ENCODE results near the gene RGP1. TPM values are rescaled to one million over a fixed set of nuclear protein-coding genes. Genes with fewer than 3 reads are reported as not detected.

RGP1 gene
- polyA plus RNA-seq, 1 experiment = 19.7 TPM

DNA sequence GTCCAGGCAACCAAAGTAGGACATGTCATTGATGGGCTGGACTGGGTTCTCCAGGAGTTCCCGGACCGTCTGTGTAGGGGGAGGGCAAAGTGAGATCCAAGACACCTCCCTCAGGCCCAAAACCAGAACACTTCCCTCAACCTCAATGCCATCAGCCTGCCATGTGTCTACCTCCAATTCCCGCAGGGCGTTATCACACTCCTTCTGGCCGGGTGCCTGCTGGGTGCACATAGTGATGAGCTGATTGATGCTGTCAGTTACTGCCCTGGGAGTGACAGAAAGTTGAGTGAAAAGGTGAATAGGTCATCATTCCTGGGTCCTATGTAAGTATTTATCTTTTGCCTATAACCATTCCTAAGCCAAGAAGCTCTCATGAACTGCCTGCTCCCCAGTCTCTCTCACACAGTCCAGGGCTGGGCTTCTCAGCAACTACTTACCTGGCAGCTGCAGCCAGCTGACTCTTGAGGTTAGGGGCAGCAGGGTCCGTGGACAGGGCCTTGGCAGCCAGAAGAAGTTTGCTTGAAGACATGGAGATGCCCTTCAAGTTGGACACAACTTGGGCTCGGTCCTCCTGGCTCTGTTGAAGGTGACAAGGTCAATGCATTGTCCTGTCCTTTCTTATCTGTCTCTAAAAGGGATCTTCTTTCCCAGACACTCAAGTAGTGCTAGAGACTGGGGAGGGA, 38.1 kb upstream of the RGP1 start:
- H3K4me3 ChIP-seq (ENCODE audit: low read depth, low read length) = no peak overlapping the region
- POLR2A ChIA-PET = no interaction called here
- no peak for DNase-seq (ENCODE audit: low read depth)
- peaks cover 63% of the 10 kb centered on the region for H3K36me3 ChIP-seq (ENCODE audit: control insufficient read depth, insufficient read depth, low read length)
- H3K27me3 ChIP-seq (ENCODE audit: control insufficient read depth, insufficient read depth, low read length) = no peaks in the 10 kb centered on the region
- CTCF ChIA-PET = interaction anchor here (1.0 to 16.4 kb wide), 4 partner anchors 10 to 51 kb away, joined by 3 to 177 read pairs (median 4); no protein-coding TSS in a partner anchor
- TF ChIP-seq, protein P1, sequence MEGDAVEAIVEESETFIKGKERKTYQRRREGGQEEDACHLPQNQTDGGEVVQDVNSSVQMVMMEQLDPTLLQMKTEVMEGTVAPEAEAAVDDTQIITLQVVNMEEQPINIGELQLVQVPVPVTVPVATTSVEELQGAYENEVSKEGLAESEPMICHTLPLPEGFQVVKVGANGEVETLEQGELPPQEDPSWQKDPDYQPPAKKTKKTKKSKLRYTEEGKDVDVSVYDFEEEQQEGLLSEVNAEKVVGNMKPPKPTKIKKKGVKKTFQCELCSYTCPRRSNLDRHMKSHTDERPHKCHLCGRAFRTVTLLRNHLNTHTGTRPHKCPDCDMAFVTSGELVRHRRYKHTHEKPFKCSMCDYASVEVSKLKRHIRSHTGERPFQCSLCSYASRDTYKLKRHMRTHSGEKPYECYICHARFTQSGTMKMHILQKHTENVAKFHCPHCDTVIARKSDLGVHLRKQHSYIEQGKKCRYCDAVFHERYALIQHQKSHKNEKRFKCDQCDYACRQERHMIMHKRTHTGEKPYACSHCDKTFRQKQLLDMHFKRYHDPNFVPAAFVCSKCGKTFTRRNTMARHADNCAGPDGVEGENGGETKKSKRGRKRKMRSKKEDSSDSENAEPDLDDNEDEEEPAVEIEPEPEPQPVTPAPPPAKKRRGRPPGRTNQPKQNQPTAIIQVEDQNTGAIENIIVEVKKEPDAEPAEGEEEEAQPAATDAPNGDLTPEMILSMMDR (IDR thresholded peaks at IDR 0.05; ENCODE audit: insufficient read depth, low read depth, low read length) = no peak

DNA sequence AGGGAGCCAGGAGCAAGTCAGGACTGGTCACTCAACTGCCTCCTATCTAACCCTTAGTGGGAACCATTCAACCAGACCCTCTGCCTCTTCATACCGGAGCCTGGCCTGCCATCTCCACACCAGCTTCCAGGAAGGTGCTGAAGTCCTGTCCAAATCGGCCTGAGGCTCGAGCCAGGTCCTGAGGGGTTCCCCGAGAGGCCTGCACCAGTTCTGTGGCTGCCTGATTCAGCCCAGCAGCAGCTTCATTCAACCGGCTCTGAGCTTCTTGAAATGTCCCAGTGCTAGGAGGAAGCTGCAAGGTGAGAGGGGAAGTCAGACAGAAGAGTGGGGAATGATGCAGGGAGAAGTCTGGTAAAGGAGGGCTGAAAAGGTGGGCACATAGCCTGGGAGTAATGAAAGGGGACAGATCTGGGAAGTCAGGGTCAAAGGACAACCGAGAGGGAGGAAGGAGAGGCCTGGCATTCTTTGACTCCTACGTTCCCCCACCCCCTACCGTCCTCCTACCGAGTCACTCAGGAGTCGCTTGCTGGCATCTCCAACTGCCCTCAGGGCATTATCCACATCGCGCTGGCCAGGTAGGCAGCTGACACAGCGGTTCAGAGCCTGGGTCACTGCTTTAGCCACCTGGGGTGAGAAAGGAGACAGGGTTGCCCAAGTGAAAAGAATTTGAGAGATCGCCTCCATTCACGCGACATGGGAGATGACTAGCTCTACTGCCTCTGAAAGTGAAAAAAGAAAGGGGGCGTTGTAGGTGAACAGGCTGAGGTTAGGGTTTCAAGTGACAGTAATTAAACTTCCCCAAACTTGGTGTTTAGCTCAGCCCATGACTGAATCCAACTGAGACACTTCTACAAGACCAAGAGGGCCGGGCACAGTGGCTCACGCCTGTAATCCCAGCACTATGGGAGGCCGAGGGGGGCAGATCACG, 37.3 kb upstream of the RGP1 start:
- DNase-seq (ENCODE audit: low read depth) = no peak
- Histone ChIP-seq H3K27me3 (ENCODE audit: control insufficient read depth, insufficient read depth, low read length) (no peaks in the 10 kb centered on the region), H3K4me3 (ENCODE audit: low read depth, low read length) (no peak overlapping the region), H3K36me3 (ENCODE audit: control insufficient read depth, insufficient read depth, low read length) (peaks cover 60% of the 10 kb centered on the region)
- ChIA-PET POLR2A (no interaction called here), CTCF (interaction anchor here (0.6 to 16.4 kb wide), 6 partner anchors 13 to 51 kb away, joined by 3 to 177 read pairs (median 4); no protein-coding TSS in a partner anchor)
- TF ChIP-seq, protein P1 (IDR thresholded peaks at IDR 0.05; ENCODE audit: insufficient read depth, low read depth, low read length) = no peak

DNA sequence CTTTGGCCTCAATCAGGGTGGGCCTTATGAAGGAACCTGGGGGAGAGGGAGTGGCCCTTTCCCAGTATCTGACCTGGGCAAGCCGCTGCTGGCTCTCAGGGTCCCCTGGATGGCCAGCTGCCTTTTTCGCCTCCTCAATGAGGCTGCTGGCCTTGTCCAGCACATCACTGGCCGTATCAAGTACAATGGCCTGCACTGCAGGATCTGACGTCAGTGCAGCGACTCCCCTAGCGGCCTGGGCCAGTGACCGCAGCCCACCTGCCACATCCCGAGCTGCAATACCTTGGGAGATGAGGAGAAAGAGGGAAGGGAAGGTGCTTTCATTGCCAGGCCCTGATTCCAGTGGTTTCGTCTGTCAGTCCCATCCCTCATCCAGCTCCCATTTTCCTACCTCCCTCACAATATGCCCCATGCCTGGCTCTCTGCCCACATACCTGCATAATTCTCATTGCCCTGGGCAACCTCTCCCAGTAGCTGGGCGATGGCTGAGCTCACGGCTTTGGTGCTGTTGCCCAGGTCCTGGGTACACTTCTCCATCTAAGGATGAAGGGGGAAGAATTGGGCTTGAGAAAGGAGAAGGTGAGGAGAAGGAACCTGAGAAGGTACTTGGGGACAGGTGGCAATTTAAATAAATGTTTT, 36.2 kb upstream of the RGP1 start:
- Histone ChIP-seq H3K36me3 (ENCODE audit: control insufficient read depth, insufficient read depth, low read length) (peaks cover 60% of the 10 kb centered on the region), H3K27me3 (ENCODE audit: control insufficient read depth, insufficient read depth, low read length) (no peaks in the 10 kb centered on the region), H3K4me3 (ENCODE audit: low read depth, low read length) (no peak overlapping the region)
- TF ChIP-seq, protein P1 (IDR thresholded peaks at IDR 0.05; ENCODE audit: insufficient read depth, low read depth, low read length) = no peak
- ChIA-PET POLR2A (no interaction called here), CTCF (interaction anchor here (0.6 to 16.4 kb wide), 8 partner anchors 8 to 227 kb away, joined by 3 to 177 read pairs (median 3); no protein-coding TSS in a partner anchor)
- no peak for DNase-seq (ENCODE audit: low read depth)

DNA sequence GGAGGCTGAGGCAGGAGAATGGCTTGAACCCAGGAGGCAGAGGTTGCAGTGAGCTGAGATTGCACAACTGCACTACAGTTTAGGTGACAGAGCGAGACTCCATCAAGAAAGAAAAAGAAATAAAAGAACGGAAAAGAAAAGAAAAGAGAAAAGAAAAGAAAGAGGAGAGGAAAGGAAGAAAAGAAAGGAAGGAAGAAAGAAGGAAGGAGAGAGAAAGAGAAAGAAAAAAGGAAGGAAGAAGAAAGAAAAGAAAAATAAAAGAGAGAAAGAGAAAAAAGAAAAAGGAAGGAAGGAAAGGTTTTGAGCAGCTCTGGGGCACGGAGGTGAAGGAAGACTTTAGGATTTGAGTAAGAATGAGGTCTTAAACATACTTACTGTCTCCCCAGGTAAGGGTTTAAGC, 35.5 kb upstream of the RGP1 start:
- H3K27me3 ChIP-seq (ENCODE audit: control insufficient read depth, insufficient read depth, low read length) = no peaks in the 10 kb centered on the region
- peaks cover 61% of the 10 kb centered on the region for H3K36me3 ChIP-seq (ENCODE audit: control insufficient read depth, insufficient read depth, low read length)
- CTCF ChIA-PET = interaction anchor here (1.4 to 16.4 kb wide), 3 partner anchors 13 to 16 kb away, joined by 5 to 177 read pairs (median 36); no protein-coding TSS in a partner anchor
- POLR2A ChIA-PET = no interaction called here
- no peak for DNase-seq (ENCODE audit: low read depth)
- H3K4me3 ChIP-seq (ENCODE audit: low read depth, low read length) = no peak overlapping the region
- TF ChIP-seq, protein P1 (IDR thresholded peaks at IDR 0.05; ENCODE audit: insufficient read depth, low read depth, low read length) = no peak
